Measurements from ENCODE around the gene ABCC11. TPM values are rescaled to one million over a fixed set of nuclear protein-coding genes. Genes with fewer than 3 reads are reported as not detected.

The ABCC11 gene
- total and polyA plus RNA-seq, 2 of the 13 experiments (the other 11 are each of a cell fraction or from before 2014, with no cell fraction given), result 1.0 to 1.4 TPM

DNA sequence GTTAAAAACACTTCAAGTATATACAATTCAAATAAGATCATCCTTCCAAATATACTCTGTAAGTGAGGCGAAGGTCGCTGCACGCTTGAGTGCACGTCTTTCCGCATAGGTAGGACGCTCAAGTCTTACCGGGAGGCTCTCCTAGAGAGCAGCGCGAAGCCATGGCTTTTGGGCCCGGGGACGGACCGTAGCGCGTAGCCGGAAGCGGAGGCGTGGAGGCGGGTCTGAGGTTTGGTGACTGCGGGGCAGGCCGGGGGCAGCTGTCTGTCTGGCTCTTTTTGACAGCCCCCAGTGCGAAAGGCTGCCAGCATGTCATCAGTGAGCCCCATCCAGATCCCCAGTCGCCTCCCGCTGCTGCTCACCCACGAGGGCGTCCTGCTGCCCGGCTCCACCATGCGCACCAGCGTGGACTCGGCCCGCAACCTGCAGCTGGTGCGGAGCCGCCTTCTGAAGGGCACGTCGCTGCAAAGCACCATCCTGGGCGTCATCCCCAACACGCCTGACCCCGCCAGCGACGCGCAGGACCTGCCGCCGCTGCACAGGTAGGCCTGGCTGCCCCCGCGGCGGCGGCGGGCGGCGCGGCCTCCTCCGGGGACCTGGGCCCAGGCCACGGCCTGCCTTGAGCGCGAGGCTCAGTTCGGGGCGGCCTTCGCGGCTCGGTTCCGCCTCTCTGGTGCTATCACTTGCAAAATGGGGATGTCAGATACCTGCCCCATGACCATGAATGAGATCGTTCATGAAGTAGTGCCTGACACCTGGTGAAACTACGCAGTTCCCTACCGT is 3.1 kb downstream of the ABCC11 start, which contains the start of gene LONP2 (continued):
- no peak; the same call in 1 of the 2 replicates for TF ChIP-seq MLLT10 (CRISPR knock-in tag; IDR thresholded peaks at IDR 0.05)
- no peak for TF ChIP-seq ZC3H4 (CRISPR knock-in tag; IDR thresholded peaks at IDR 0.05; ENCODE audit: borderline replicate concordance)
- no peak for TF ChIP-seq FIP1L1 (IDR thresholded peaks at IDR 0.05; ENCODE audit: borderline replicate concordance, insufficient read depth, low read depth, low read length)
- peak; percentile 55; the same call in 1 of the 2 replicates for TF ChIP-seq GZF1 (CRISPR knock-in tag; IDR thresholded peaks at IDR 0.05)
- TF ChIP-seq, protein P1, sequence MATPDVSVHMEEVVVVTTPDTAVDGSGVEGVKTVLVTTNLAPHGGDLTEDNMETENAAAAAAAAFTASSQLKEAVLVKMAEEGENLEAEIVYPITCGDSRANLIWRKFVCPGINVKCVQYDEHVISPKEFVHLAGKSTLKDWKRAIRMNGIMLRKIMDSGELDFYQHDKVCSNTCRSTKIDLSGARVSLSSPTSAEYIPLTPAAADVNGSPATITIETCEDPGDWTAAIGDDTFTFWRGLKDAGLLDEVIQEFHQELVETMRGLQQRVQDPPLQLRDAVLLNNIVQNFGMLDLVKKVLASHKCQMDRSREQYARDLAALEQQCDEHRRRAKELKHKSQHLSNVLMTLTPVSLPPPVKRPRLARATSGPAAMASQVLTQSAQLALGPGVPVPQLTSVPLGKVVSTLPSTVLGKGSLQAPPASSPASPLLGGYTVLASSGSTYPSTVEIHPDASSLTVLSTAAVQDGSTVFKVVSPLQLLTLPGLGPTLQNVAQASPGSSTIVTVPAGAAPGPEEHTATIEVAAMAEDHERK (CRISPR knock-in tag; IDR thresholded peaks at IDR 0.05; ENCODE audit: low read depth), result peak; percentile 79
- peak; percentile 64; the same call in 1 of the 2 replicates for TF ChIP-seq ZNF329 (CRISPR knock-in tag; IDR thresholded peaks at IDR 0.05; ENCODE audit: low read depth)
- peak; percentile 94; the same call in 1 of the 2 replicates for TF ChIP-seq ZNF790 (CRISPR knock-in tag; IDR thresholded peaks at IDR 0.05; ENCODE audit: borderline replicate concordance)
- TF ChIP-seq, protein P2, sequence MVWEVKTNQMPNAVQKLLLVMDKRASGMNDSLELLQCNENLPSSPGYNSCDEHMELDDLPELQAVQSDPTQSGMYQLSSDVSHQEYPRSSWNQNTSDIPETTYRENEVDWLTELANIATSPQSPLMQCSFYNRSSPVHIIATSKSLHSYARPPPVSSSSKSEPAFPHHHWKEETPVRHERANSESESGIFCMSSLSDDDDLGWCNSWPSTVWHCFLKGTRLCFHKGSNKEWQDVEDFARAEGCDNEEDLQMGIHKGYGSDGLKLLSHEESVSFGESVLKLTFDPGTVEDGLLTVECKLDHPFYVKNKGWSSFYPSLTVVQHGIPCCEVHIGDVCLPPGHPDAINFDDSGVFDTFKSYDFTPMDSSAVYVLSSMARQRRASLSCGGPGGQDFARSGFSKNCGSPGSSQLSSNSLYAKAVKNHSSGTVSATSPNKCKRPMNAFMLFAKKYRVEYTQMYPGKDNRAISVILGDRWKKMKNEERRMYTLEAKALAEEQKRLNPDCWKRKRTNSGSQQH (CRISPR knock-in tag; IDR thresholded peaks at IDR 0.05; ENCODE audit: low read depth), result no peak
- no peak; the same call in 1 of the 2 replicates for TF ChIP-seq ISX (CRISPR knock-in tag; conservative IDR thresholded peaks at IDR 0.05)
- 0 out of 2 replicates have a peak, but pooled peaks have one; percentile 50 for TF ChIP-seq ZNF749 (CRISPR knock-in tag; IDR thresholded peaks at IDR 0.05; ENCODE audit: borderline replicate concordance)
- peak; percentile 81 for TF ChIP-seq MED8 (CRISPR knock-in tag; IDR thresholded peaks at IDR 0.05; ENCODE audit: insufficient replicate concordance)
- peak; percentile 83; the same call in 1 of the 2 replicates for TF ChIP-seq THRA (CRISPR knock-in tag; IDR thresholded peaks at IDR 0.05; ENCODE audit: borderline replicate concordance)
- TF ChIP-seq, protein P3, sequence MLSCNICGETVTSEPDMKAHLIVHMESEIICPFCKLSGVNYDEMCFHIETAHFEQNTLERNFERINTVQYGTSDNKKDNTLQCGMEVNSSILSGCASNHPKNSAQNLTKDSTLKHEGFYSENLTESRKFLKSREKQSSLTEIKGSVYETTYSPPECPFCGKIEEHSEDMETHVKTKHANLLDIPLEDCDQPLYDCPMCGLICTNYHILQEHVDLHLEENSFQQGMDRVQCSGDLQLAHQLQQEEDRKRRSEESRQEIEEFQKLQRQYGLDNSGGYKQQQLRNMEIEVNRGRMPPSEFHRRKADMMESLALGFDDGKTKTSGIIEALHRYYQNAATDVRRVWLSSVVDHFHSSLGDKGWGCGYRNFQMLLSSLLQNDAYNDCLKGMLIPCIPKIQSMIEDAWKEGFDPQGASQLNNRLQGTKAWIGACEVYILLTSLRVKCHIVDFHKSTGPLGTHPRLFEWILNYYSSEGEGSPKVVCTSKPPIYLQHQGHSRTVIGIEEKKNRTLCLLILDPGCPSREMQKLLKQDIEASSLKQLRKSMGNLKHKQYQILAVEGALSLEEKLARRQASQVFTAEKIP (CRISPR knock-in tag; IDR thresholded peaks at IDR 0.05; ENCODE audit: borderline replicate concordance), result 0 out of 2 replicates have a peak, but pooled peaks have one; percentile 35
- peak; percentile 45; the same call in 1 of the 2 replicates for TF ChIP-seq PHF21A (CRISPR knock-in tag; IDR thresholded peaks at IDR 0.05)
- no peak for TF ChIP-seq MTA3 (CRISPR knock-in tag; IDR thresholded peaks at IDR 0.05)
- TF ChIP-seq, protein P4, sequence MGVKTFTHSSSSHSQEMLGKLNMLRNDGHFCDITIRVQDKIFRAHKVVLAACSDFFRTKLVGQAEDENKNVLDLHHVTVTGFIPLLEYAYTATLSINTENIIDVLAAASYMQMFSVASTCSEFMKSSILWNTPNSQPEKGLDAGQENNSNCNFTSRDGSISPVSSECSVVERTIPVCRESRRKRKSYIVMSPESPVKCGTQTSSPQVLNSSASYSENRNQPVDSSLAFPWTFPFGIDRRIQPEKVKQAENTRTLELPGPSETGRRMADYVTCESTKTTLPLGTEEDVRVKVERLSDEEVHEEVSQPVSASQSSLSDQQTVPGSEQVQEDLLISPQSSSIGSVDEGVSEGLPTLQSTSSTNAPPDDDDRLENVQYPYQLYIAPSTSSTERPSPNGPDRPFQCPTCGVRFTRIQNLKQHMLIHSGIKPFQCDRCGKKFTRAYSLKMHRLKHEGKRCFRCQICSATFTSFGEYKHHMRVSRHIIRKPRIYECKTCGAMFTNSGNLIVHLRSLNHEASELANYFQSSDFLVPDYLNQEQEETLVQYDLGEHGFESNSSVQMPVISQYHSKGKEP (CRISPR knock-in tag; IDR thresholded peaks at IDR 0.05), result peak; percentile 91
- peak; percentile 90 for TF ChIP-seq ZNF274 (CRISPR knock-in tag; IDR thresholded peaks at IDR 0.05)
- TF ChIP-seq ZNF451 (CRISPR knock-in tag; IDR thresholded peaks at IDR 0.05), result peak; percentile 92
- TF ChIP-seq ZSCAN9 (CRISPR knock-in tag; IDR thresholded peaks at IDR 0.05; ENCODE audit: borderline replicate concordance), result peak; percentile 74; the same call in 1 of the 2 replicates
- TF ChIP-seq HNF4A (CRISPR knock-in tag; IDR thresholded peaks at IDR 0.05), result peak; percentile 60
- TF ChIP-seq ZNF567 (CRISPR knock-in tag; IDR thresholded peaks at IDR 0.05; ENCODE audit: borderline replicate concordance), result no peak

All from HepG2 (cell line).